ENCODE measurements around the gene THSD4.

- no peak for TF ChIP-seq CTCF (IDR thresholded peaks at IDR 0.05)
- TF ChIP-seq POLR2A (IDR thresholded peaks at IDR 0.05), result no peak
These were observed 236.9 kb downstream of the THSD4 start for GRCh38 chr15:71352125-71352524.
